ENCODE measurements around the gene TRPT1. TPM values are rescaled to one million over a fixed set of nuclear protein-coding genes. Genes with fewer than 3 reads are reported as not detected.

The TRPT1 gene
- 22.2 TPM for total RNA-seq

GRCh38 chr11:64225608-64226506 is at the start of gene TRPT1, which contains the start of gene NUDT22:
TSS of gene TRPT1 (minus strand) at chr11:64226186. CDS start at chr11:64225860, 326 bp downstream.
TSS of gene NUDT22 (plus strand) at chr11:64226274. CDS start at chr11:64226653, 379 bp downstream.
- DNase-seq (ENCODE audit: low spot score) = peak; percentile 94
- peak; percentile 85 for ATAC-seq

GRCh38 chr11:64275031-64275800 is 49.2 kb upstream of the TRPT1 start:
- no peak for ATAC-seq
- DNase-seq (ENCODE audit: low spot score) = no peak

- DNase-seq (ENCODE audit: low spot score) (peak; percentile 99), ATAC-seq (peak; percentile 77)
These were observed 43.7 kb upstream of the TRPT1 start for GRCh38 chr11:64269540-64270220.

- peak; percentile 21 for ATAC-seq
- DNase-seq (ENCODE audit: low spot score) = peak; percentile 73
These were observed 43.0 kb upstream of the TRPT1 start for GRCh38 chr11:64268893-64269539.

- ATAC-seq = no peak
- peak; percentile 73 for DNase-seq (ENCODE audit: low spot score)
These were observed 42.3 kb upstream of the TRPT1 start for GRCh38 chr11:64268025-64268892.

GRCh38 chr11:64267207-64267945 is 41.4 kb upstream of the TRPT1 start:
- DNase-seq (ENCODE audit: low spot score) (no peak), ATAC-seq (no peak)

GRCh38 chr11:64266339-64266738 is 40.4 kb upstream of the TRPT1 start:
- no peak for ATAC-seq
- no peak for DNase-seq (ENCODE audit: low spot score)

GRCh38 chr11:64265176-64266160 is 39.5 kb upstream of the TRPT1 start:
- DNase-seq (ENCODE audit: low spot score) (no peak), ATAC-seq (no peak)

GRCh38 chr11:64264371-64264852 is 38.4 kb upstream of the TRPT1 start:
- DNase-seq (ENCODE audit: low spot score) (no peak), ATAC-seq (no peak)

GRCh38 chr11:64263947-64264317 is 37.9 kb upstream of the TRPT1 start:
- no peak for ATAC-seq
- no peak for DNase-seq (ENCODE audit: low spot score)

- DNase-seq (ENCODE audit: low spot score) (no peak), ATAC-seq (no peak)
These were observed 37.3 kb upstream of the TRPT1 start for GRCh38 chr11:64263021-64263946.

GRCh38 chr11:64262271-64263002 is 36.5 kb upstream of the TRPT1 start:
- no peak for DNase-seq (ENCODE audit: low spot score)
- no peak for ATAC-seq

- DNase-seq (ENCODE audit: low spot score) = no peak
- ATAC-seq = no peak
These were observed 35.6 kb upstream of the TRPT1 start for GRCh38 chr11:64261556-64262080.

GRCh38 chr11:64260147-64260708 is 34.2 kb upstream of the TRPT1 start:
- DNase-seq (ENCODE audit: low spot score) (no peak), ATAC-seq (no peak)

- DNase-seq (ENCODE audit: low spot score) (no peak), ATAC-seq (no peak)
These were observed 33.6 kb upstream of the TRPT1 start for GRCh38 chr11:64259533-64260067.

Measured in left lobe of liver (tissue), 2 donors.